Prostate gland (tissue), 2 donors: ENCODE results near the gene PALB2.

Experiments used
- CTCF ChIP-seq, 4 experiments: fragments of 200-600 bp in 2 of 4; fragments of 450-650 bp in 2 of 4; sonication (generic) in 2 of 4; IDR thresholded peaks; 1 replicate in 3 of 4; 2 replicates in 1 of 4; pipeline ENCODE4 v1.5.1; 2016 to 2019; ENCODE audit warnings: antibody characterized with exemption in 4 of 4, mild to moderate bottlenecking in 2 of 4, moderate library complexity in 2 of 4
- POLR2AphosphoS5 ChIP-seq: sonication (generic); formaldehyde crosslinking; IDR thresholded peaks from one replicate; pipeline ENCODE4 v1.6.1; 2017; ENCODE audit warnings: antibody characterized with exemption

GRCh38 chr16:23668873-23669272 is 27.8 kb upstream of the PALB2 start:
- TF ChIP-seq POLR2AphosphoS5 (no peak), CTCF (IDR thresholded peaks at IDR 0.05) (no peak)
